Cardiac fibroblast (primary cell): ENCODE data around the gene BMP2.

Source experiments
- DNase-seq, 2 donors: peaks; one replicate each; pipeline versions ENCODE4 v3.0.0 to v3.0.0-alpha.2; 2010; ENCODE audit warnings: low read depth in 2 of 2
- H3K4me3 ChIP-seq, 2 donors: replicated peaks in 1 of 2; 1 replicate in 1 of 2; 2 replicates in 1 of 2; pipeline ENCODE4 v1.5.1; 2011; ENCODE audit warnings: low read depth in 2 of 2, low read length in 2 of 2, mild to moderate bottlenecking in 2 of 2, moderate library complexity in 1 of 2
- CTCF ChIP-seq: IDR thresholded peaks from one replicate; pipeline ENCODE4 v1.5.1; 2011; ENCODE audit warnings: low read depth, mild to moderate bottlenecking, low read length, inconsistent platforms

BMP2 gene

DNA sequence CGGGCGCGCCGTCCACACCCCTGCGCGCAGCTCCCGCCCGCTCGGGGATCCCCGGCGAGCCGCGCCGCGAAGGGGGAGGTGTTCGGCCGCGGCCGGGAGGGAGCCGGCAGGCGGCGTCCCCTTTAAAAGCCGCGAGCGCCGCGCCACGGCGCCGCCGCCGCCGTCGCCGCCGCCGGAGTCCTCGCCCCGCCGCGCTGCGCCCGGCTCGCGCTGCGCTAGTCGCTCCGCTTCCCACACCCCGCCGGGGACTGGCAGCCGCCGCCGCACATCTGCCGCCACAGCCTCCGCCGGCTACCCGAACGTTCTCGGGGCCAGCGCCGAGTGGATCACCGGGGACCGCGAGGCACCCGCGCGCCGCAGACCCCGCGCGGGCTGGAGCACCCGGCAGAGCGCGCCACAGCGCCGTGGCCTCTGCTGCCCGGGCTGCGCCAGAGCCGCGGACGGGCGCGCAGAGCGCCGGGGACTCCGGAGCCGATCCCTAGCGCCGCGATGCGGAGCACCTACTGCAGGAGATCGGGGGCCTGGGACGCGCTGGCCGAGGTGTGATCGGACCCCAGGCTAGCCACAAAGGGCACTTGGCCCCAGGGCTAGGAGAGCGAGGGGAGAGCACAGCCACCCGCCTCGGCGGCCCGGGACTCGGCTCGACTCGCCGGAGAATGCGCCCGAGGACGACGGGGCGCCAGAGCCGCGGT, at the start of gene BMP2:
Gene BMP2 (plus strand): TSS at position 151 of the 692 bp plus-strand sequence. CDS start 2,441 bp downstream, outside the sequence.
- DNase-seq: peak; percentile 60 to 77

GRCh38 chr20:6718662-6719368, 48.7 kb upstream of the BMP2 start:
- no peak for TF ChIP-seq CTCF
- no peak overlapping the region for H3K4me3 ChIP-seq

More for the DNA sequence above, at the start of gene BMP2:
- TF ChIP-seq CTCF: no peak
- H3K4me3 ChIP-seq: peak within 1 kb of the TSS; percentile 66 to 78

DNA sequence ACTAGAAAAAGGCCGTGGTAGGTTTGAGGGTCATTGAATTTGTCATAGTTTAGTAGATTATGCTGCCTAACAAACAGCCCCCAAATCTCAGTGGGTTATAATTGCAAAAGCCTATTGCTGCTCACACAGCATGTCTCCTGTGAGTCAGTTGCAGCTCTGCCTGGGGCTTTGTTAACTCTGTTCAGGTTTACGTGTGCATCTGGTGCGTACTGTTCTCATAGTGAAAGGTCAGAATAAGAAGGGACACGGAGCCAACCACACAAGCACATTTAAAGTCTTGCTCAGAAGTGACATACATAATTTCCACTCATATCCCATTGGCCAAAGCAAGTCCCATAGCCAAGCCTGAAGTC, 48.1 kb upstream of the BMP2 start:
- no peak for TF ChIP-seq CTCF
- no peak for DNase-seq
- no peak overlapping the region for H3K4me3 ChIP-seq

More at GRCh38 chr20:6718662-6719368, 48.7 kb upstream of the BMP2 start:
- DNase-seq: peak in 1 of 2 donors; percentile 35

DNA sequence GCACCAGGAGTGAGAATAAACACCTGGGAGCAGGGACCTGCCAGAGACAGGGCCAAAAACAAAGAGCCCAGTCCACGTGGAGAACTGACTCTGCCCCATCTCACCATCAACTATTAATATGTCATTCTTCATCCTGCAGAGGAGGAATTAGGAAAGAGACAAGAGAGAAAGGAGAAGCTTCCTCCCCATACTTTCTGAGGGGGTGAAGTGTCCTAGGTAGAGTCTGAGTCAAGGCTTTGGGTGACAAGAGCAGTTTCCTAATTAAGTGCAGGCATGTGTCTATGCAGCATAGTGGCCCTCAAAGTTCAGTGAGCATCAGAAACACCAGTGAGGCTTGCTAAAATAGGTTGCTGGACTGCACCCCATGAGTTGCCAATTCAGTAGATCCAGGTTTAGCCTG, 40.7 kb upstream of the BMP2 start:
- no peak for TF ChIP-seq CTCF
- no peak for DNase-seq
- H3K4me3 ChIP-seq: no peak overlapping the region

DNA sequence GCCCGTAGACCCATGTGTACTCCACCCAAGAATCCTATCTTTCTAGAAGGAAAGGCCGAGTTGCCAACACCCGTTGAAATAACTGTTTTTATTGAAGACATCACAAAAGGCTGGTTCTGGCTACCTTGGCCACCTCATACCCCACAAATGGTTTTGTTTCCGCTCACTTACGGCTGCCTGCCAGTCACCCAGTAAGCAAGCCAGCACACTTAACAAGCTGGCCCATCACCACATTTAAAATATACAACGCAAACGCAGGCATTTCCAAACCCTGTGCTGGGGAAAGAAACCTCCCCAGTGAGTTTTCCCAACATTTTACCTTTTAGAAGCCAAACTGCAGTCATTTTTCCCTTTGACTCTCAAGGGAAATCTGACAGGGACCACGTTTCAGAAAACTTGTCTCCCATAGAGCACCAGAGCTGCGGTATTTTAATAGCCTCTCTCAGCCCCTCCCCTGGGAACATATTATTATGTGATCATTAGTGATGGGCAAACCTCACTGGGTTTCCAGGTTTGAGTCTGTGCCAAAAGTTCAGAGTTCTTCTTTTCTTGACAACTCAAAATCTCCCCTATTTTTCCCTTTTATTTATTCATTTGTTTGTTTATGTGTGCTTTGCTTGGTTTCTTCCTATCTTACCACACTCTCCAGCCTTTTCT, 36.7 kb upstream of the BMP2 start:
- no peak for DNase-seq
- no peak for TF ChIP-seq CTCF
- no peak overlapping the region for H3K4me3 ChIP-seq

DNA sequence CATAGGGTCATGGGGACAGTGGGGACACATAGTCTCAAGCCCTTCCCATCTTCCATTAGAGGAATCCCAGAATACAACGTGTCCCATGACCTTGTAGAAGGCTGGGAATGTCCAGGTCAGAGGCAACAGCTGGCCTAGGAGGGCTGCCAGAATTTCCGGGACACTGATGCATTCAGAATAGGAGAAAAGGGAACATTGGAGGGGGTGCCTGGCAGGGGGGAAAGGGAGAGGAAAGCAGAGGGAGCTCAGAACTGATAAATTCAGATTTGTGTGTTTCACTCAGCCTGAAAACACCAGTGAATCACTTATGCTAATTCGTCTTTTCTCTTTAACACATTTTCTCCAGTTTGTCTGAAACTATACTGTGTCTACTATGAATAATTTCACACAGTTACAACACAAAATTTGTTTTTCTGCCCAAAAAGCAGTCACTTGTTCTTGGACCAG, 35.5 kb upstream of the BMP2 start:
- no peak for DNase-seq
- no peak for TF ChIP-seq CTCF
- no peak overlapping the region for H3K4me3 ChIP-seq
